Hindlimb muscle (tissue), 1 donor: ENCODE measurements around the gene CAMK4. TPM values are rescaled to one million over a fixed set of nuclear protein-coding genes. Genes with fewer than 3 reads are reported as not detected.

Experiments used
- polyA plus RNA-seq: library from polyadenylated mRNA; unstranded; fragments of 120-200 nt; gene quantifications from one replicate; pipeline ENCODE4 v1.2.1, GENCODE V29; 2013; ENCODE audit not compliant: insufficient read length

The CAMK4 gene
- polyA plus RNA-seq, 1 donor, result 6.1 TPM

Other genes with a start within 250 kb of the CAMK4 start
- gene TSLP, start 152.7 kb upstream of the CAMK4 start, polyA plus RNA-seq, result 0.43 TPM
- 15.3 TPM for gene WDR36, start 132.0 kb upstream of the CAMK4 start, polyA plus RNA-seq